LoVo (cell line): Measurements from ENCODE around the gene KLC1.

ENCODE experiments used
- DNase-seq: peaks from one replicate; pipeline ENCODE4 v3.0.0-alpha.2; 2016; ENCODE audit warnings: low spot score

The KLC1 gene

GRCh38 chr14:103735815-103736545 is 107.0 kb downstream of the KLC1 start:
- DNase-seq = no peak

DNA sequence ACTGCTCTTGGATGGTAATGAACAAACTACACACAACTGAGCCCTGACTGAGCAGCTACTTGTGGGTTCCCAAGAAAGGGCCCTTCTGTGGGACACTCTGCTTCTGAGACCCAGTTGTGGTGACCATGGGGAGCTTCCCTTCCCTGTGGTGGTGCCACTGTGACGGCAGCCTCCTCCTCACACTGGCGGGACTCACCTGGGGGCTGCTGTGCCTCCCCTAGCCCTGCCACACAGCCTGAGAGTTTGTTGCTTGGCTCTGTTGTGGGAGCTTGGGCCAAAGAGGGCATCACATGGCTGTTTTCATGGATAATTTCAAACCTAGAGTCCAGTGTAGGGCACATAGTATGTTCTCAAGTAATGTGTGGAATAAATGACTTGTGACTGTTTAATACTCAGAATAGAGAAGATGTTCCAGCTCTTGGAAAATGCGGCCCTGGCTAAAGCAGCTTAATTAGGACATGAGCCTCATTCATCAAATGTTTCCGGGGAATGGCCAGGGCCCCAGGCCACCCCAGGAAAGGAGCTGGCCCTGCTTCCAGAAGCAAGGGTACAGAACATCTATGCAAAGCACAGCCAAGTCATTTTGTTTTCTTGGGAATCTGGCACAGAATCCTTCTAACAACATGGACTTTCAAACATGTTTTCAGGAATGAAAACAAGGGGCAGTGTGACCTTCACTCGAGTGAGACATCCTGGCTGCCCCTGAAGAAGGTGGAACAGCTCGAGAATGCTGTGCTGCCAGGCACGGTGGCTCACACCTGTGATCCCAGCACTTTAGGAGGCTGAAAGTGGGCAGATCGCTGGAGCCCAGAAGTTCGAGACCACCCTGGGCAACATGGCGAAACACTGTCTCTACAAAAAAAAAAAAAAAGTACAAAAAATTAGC is 107.8 kb downstream of the KLC1 start:
- no peak for DNase-seq

GRCh38 chr14:103737432-103738045 is 108.5 kb downstream of the KLC1 start:
- no peak for DNase-seq

- no peak for DNase-seq
These were observed 109.2 kb downstream of the KLC1 start for GRCh38 chr14:103738166-103738565.

DNA sequence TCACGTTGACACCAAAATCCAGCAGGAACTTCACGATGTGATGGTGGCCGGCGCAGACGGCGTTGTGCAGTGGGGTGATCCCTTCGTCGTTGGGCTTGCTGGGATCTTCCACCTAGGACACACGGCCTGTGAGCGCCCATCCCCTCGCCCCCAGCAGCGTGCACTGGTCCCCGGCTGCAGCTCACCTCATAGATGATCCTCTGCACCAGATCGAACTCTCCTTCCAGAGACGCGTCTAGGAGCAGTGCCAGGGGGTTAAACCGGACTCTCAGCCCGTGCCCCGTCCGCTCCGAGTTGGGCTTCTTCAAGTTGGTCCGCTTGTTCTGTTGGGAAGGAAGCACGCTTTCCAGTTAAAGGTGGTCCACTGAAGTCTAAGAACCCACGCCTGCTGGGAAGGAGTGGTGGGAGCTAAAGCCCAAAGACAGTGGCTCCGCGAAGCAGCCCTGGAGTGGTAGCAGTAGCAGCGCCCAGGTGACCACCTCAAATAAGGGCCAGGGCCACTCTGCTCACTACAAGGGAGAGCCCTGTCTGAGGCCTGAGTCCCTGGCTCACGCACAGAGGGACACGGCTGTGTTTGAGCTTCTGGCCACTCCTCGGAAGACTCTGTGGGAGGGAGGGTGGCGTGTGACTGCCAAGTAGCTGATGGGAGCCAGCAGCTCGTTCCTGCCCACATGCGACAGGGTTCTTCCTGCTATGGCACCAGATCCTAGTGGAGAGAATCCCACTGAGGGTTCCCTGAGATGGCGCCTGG is 109.9 kb downstream of the KLC1 start:
- DNase-seq = no peak

DNA sequence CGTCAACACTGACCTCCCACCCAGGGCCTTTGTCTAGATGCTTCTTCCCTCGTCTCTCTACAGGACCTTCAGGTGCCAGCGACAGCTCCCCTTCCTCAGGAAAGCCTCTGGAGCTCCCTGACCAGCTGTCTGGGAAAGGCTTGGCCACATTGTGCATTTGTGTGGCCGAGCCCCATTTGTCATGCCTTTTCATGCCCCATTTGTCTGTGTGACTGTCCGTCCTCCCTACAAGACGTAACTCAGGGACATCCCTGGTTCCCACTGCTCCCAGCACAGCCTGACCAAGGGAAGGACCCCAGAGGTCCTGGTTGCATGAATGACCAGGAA is 110.4 kb downstream of the KLC1 start:
- no peak for DNase-seq

DNA sequence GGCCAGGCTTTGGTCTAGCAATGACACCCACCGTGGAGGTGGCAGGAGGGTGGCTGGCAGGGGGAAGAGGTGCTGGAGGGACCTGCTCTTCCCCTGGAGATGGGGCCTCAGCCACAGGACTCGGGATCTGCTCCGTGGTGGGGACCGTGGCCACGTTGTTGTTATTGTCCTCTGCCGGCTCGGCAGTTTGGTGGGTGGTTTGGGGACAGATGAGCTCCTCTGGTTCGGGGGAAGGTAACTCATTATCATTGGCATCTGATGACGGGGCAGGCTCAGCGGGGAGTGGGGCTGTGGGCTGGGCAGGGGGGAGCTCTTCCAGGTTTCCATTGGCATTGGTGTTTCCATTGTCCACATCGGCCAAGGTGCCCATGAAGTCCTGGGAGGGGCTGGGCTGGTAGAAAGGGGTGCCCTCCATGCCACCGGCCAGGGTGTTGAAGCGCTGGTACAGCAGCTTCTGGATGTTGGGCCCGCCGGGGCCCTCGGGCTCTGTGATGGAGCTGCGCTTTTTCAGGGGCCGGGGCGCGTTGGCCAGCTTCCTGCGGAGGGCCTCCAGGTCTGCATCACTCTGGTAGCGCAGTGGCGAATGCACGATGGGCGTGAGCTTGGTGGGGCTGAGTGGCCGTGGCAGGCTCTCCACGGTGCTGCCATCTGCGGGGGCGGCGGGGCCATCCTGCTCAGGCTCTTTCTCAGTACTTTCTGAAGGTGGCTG is 110.9 kb downstream of the KLC1 start:
- no peak for DNase-seq

- DNase-seq = no peak
These were observed 112.1 kb downstream of the KLC1 start for GRCh38 chr14:103740991-103741689.

- no peak for DNase-seq
These were observed 112.9 kb downstream of the KLC1 start for GRCh38 chr14:103741876-103742275.

DNA sequence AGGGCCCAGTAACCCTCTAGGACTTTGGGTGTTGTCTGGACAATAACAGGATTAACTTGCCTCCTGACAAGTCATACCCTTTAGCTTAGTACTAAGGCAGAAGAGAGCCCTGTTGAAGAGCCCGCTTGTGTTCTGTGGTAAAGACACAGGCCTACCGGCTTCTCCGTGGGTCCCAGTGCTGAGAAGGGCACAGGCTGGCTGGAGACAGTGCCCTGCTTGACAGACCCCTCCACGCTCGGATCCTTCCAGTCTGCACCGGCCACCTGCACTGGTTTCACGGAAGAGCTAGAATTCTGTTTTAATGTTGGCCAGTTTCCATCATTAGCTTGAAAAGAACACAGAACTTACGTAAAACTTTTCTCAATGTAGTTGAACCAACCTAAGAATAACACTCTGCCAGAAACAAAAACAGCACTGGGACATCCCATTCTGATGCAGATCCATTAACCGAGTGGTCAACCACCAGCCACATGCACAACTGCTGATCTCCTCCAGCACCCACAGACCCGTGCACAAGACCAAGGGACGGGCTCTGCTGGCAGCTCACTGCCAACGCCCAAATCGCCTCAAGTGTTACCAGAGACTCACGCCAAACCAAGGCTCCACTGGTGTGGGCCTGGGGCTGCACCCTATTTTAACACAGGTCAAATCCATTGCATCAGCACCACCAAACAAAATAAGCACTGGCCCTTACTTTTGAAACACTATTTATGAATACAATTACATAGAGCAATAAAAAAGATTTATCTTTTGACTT is 113.7 kb downstream of the KLC1 start:
- DNase-seq = no peak

DNA sequence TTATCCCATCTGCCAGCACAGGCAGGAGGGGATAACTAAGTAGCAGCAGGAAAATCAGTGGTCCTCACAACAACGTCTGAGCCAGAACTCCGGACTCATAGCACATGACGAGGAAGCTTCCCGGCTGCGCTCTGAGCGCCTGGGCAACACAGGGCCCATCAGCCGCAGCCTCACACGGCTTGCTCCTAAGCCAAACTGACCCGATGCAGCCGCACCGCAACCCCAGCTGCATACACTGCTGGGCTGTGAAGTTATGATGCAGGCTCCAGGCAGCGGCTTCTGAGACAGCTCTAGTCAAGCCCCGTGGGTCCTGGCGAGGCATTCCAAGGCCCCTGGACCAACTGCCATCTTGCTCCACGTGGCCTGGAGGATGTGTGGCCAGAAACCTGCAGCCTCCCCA is 114.7 kb downstream of the KLC1 start:
- DNase-seq = no peak

DNA sequence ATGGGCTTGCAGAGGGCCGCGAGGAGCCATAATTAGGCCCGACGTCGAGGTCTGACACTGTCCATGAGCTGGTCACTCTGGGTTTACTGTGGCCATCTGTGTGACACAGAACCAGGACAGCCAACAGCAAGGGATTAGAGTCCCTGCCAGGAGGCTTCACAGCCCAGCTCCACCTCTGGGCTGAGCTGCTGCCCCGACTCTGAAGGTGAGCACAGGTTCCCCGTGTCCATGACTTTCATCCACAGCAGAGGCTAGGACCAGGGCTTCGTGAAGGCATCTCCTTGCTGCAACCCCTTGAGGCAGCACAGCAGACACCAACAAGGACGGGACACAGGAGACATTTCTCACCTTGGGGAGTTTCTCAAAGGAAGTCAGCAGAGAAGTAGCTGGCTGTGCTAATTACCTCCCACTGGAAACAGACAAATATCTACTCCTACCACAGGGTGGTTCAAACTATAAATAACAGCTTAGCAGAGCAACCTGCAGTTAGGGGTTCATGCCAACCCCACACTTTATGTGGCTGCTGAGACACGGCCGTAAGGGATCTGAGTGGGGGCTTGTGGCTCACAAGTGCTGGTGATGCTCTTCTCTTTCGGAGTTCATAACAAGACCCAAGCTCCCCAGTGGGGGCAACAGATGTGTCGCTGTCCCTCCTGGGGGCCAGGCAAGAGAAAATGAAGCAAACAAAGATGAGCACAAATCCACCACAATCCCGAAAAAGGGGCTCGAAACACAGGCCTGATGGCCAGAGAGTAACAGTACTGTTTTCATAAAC is 115.8 kb downstream of the KLC1 start:
- no peak for DNase-seq

- DNase-seq = no peak
These were observed 116.4 kb downstream of the KLC1 start for GRCh38 chr14:103745424-103745823.

DNA sequence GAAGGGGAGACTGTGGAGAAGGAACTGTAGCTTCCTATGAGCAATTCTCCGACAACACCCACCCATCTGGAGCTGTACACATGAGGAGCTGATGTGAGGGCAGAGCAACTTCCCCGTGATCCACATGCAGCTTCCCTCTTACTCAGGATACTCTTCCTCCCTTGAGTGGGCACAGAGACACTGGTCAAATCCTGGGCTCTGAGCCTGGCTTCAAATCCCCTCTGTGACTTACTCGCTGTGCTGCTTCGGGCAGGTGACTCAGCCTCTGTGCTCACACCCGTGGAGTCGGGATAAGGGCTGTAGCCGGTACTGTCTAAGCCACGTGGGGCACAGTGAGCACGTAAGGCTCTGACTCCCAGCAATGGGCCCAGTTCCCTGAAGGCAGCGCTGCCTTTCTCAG is 117.7 kb downstream of the KLC1 start:
- DNase-seq = no peak

- DNase-seq = no peak
These were observed 119.5 kb downstream of the KLC1 start for GRCh38 chr14:103748534-103748857.

- no peak for DNase-seq
These were observed 120.4 kb downstream of the KLC1 start for GRCh38 chr14:103749452-103749851.

DNA sequence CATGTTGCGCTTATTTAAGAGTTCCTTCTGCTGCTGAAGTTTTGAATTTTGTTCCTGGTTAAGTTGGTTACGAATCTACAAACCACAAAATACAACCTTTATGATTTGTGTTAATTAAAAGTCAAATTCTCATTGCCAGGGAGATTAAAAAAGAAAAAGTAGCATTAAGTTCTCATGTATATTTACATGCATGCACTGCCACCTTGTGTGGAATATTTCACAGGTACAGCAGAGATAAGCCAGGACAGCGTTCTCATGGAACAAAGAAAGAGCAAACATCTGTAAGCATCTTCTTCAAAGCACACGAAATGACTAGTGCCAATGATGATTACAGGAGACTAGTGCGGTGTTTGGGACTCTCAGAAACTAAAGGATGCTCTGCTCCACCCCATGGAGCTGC is 120.8 kb downstream of the KLC1 start:
- DNase-seq = no peak
